HFF-Myc (cell line): ENCODE data around the gene QPRT.
"Not testable (repeated sequence)": the region's sequence is repeated elsewhere in the genome, so short reads cannot be mapped to it uniquely, and the experiment has no call there.

Experiments used
- DNase-seq: peaks from one replicate; pipeline ENCODE4 v3.0.0-alpha.2; 2011; ENCODE audit warnings: low read depth; ENCODE audit errors: extremely low read depth
- H3K4me3 ChIP-seq: replicated peaks from 2 replicates; pipeline ENCODE4 v1.5.1; 2011; ENCODE audit warnings: low read depth, mild to moderate bottlenecking, control low read depth, low read length
- TF ChIP-seq, protein P1 (sequence below): IDR thresholded peaks from 2 replicates; pipeline ENCODE4 v1.5.1; 2012; ENCODE audit warnings: mild to moderate bottlenecking, low read depth, low read length, control low read depth; ENCODE audit errors: missing control alignments

QPRT gene

DNA sequence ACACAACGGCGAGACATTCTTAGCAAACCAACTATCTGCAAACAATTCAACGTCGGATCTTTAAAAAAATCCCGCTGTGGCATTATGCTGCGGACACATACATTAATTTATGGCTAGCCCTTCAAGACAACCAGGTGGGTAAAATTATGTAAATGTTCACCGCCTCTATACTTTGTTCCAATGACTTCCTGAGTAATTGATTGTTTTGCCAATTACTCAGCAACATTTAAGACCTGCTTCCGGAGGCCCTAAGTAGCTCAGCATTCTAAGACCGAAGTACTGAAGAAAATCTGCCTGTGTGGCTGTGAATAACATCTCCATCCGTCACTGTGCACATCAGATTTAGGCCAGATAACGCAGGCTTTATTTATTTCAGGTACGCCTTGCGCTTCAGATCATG, 23.3 kb downstream of the QPRT start:
- H3K4me3 ChIP-seq = no peak overlapping the region
- TF ChIP-seq, protein P1, sequence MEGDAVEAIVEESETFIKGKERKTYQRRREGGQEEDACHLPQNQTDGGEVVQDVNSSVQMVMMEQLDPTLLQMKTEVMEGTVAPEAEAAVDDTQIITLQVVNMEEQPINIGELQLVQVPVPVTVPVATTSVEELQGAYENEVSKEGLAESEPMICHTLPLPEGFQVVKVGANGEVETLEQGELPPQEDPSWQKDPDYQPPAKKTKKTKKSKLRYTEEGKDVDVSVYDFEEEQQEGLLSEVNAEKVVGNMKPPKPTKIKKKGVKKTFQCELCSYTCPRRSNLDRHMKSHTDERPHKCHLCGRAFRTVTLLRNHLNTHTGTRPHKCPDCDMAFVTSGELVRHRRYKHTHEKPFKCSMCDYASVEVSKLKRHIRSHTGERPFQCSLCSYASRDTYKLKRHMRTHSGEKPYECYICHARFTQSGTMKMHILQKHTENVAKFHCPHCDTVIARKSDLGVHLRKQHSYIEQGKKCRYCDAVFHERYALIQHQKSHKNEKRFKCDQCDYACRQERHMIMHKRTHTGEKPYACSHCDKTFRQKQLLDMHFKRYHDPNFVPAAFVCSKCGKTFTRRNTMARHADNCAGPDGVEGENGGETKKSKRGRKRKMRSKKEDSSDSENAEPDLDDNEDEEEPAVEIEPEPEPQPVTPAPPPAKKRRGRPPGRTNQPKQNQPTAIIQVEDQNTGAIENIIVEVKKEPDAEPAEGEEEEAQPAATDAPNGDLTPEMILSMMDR = no peak

DNA sequence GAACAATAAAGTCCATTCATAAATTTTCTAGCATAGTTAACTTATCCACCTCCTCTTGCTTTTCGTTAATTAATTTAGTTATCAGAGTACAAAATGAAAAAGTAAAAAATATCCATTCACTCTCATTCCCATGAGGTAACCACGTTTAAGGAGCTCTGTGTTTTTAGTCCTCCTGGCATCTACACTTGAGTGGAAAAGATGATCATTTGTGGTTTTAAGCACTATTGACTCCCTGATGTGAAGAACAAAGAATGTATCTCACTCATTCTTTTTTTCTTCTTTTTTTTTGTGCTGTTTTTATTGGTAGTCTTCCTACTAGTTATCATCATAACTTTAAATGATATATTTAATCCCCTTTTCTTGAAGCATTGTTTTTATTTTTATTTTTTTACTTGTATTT, 26.1 kb downstream of the QPRT start:
- DNase-seq = no peak
- TF ChIP-seq, protein P1 = no peak
- no peak overlapping the region for H3K4me3 ChIP-seq

More for the DNA sequence above, 23.3 kb downstream of the QPRT start:
- DNase-seq = no peak

DNA sequence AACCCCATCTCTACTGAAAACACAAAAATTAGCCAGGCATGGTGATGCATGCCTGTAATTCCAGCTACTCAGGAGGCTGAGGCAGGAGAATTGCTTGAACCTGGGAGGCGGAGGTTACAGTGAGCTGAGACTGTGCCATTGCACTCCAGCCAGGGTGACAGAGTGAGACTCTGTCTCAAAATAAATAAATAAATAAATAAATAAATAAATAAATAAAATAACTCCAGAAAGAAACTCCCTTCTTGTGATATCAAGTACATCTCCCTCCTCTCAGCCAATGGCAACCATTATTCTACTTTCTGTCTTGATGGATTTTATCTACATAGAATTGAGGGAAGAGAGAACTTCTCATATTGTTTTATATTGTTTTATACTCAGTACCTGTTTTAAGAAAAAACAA, 28.2 kb downstream of the QPRT start:
- DNase-seq, H3K4me3 ChIP-seq: not testable (repeated sequence)

- TF ChIP-seq, protein P1 = no peak
- H3K4me3 ChIP-seq = no peak overlapping the region
- DNase-seq = no peak
Observed at GRCh38 chr16:29708917-29709600, 30.1 kb downstream of the QPRT start.

DNA sequence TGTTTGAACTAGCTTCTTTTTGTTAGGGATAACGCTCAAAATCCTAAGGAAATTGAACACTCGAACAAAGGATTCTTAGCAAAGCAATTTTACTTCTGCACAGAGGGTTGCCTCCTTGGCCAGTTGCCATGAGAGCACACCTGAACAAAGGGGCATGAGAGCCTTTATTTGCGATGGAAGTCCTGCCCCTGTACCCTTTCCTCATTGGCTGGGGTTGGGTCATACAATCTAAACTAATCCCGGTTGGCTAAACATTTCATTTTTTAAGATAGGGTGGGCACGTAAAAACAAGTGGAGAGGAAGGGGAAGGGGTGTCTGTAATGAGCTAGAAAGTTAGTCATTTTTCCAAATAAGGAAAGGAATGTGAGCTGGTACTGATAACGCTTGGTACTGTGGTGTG, 30.7 kb downstream of the QPRT start:
- not testable (repeated sequence) for DNase-seq, H3K4me3 ChIP-seq

- H3K4me3 ChIP-seq = no peak overlapping the region
- DNase-seq = peak; percentile 61
- TF ChIP-seq, protein P1 = peak; percentile 61
Observed at GRCh38 chr16:29710227-29711219, 31.5 kb downstream of the QPRT start.

DNA sequence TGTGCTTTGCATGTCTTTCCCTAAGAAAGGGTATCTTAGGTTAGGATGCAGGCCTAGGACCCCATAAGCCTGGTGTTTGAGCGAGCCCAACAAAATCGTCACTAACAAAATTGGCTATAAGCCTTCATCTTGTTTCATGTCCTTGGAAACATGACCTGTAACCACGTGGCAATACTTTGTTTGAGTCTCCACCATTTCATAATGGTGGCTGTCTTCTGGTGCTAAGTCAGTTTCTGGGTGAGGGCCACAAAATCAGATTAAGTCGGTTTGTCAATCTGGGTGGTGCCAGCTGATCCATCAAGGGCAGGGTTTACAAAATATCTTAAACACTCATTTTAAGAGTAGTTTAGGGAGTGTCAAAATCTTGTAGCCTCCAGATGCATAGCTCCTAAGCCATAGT, 33.8 kb downstream of the QPRT start:
- TF ChIP-seq, protein P1 = no peak
- DNase-seq = no peak
- no peak overlapping the region for H3K4me3 ChIP-seq
